GM23338 (cell line): Measurements from ENCODE around the gene FILIP1L. TPM values are rescaled to one million over a fixed set of nuclear protein-coding genes. Genes with fewer than 3 reads are reported as not detected.

ENCODE experiments used
- ATAC-seq: fragments of 200-7000 bp; cut with Tn5 transposase; 3 replicates; pipeline ENCODE4 v1.9.1; 2020
- DNase-seq: peaks from one replicate; pipeline ENCODE4 v3.0.0-alpha.2; 2015; ENCODE audit warnings: low spot score
- H2AFZ ChIP-seq: fragments of 200-600 bp; sonication (generic); 2 replicates; pipeline ENCODE4 v1.8.0; 2016; ENCODE audit warnings: antibody characterized with exemption, mild to moderate bottlenecking, moderate library complexity
- H3F3A ChIP-seq: fragments of 200-600 bp; sonication (generic); replicated peaks from 2 replicates; pipeline ENCODE4 v1.8.0; 2017; ENCODE audit warnings: antibody characterized with exemption, mixed run types, low read depth
- H3K27ac ChIP-seq: fragments of 200-600 bp; sonication (generic); 2 replicates; pipeline ENCODE4 v1.6.1; 2016; ENCODE audit warnings: low read depth
- H3K27me3 ChIP-seq: fragments of 200-600 bp; sonication (generic); 2 replicates; pipeline ENCODE4 v1.8.0; 2016; ENCODE audit warnings: mild to moderate bottlenecking, mixed run types, moderate library complexity; ENCODE audit not compliant: insufficient read depth
- H3K36me3 ChIP-seq: fragments of 200-600 bp; sonication (generic); 2 replicates; pipeline ENCODE4 v1.8.0; 2016; ENCODE audit warnings: mild to moderate bottlenecking; ENCODE audit not compliant: insufficient read depth
- H3K4me1 ChIP-seq: fragments of 200-600 bp; sonication (generic); 2 replicates; pipeline ENCODE4 v1.8.0; 2016; ENCODE audit warnings: mild to moderate bottlenecking, moderate library complexity; ENCODE audit not compliant: insufficient read depth
- H3K4me2 ChIP-seq: fragments of 200-600 bp; sonication (generic); 2 replicates; pipeline ENCODE4 v1.7.1; 2017; ENCODE audit warnings: mixed run types
- H3K4me3 ChIP-seq: fragments of 200-600 bp; sonication (generic); 2 replicates; pipeline ENCODE4 v1.6.1; 2016; ENCODE audit warnings: mixed run types
- H3K79me2 ChIP-seq: fragments of 200-600 bp; sonication (generic); replicated peaks from 2 replicates; pipeline ENCODE4 v1.8.0; 2017; ENCODE audit warnings: mild to moderate bottlenecking; ENCODE audit not compliant: insufficient read depth
- H3K9me2 ChIP-seq: fragments of 200-600 bp; sonication (generic); 2 replicates; pipeline ENCODE4 v1.8.0; 2017; ENCODE audit not compliant: insufficient read depth
- H4K20me1 ChIP-seq: fragments of 200-600 bp; sonication (generic); replicated peaks from 2 replicates; pipeline ENCODE4 v1.8.0; 2017; ENCODE audit warnings: mild to moderate bottlenecking; ENCODE audit not compliant: insufficient read depth
- H3K27ac Mint-ChIP-seq: 2 replicates; pipeline ENCODE4 v1.8.0; 2020; ENCODE audit warnings: inconsistent platforms, mild to moderate bottlenecking, moderate library complexity, mixed read lengths
- H3K27me3 Mint-ChIP-seq: 3 replicates; pipeline ENCODE4 v1.8.0; 2022; ENCODE audit warnings: low read depth, mild to moderate bottlenecking, moderate library complexity, mixed read lengths, inconsistent platforms; ENCODE audit not compliant: insufficient read depth, poor library complexity
- H3K36me3 Mint-ChIP-seq: 3 replicates; pipeline ENCODE4 v1.8.0; 2021; ENCODE audit warnings: low read depth, mild to moderate bottlenecking, inconsistent platforms, moderate library complexity, mixed read lengths
- H3K4me1 Mint-ChIP-seq: 3 replicates; pipeline ENCODE4 v1.8.0; 2020; ENCODE audit warnings: mild to moderate bottlenecking, inconsistent platforms, mixed read lengths
- H3K4me3 Mint-ChIP-seq: 3 replicates; pipeline ENCODE4 v1.8.0; 2021; ENCODE audit warnings: moderate library complexity, mild to moderate bottlenecking, inconsistent platforms, mixed read lengths
- H3K9me3 Mint-ChIP-seq: 3 replicates; pipeline ENCODE4 v1.8.0; 2020; ENCODE audit warnings: moderate library complexity, mild to moderate bottlenecking, inconsistent platforms, mixed read lengths
- CREB1 ChIP-seq: fragments of 250-450 bp; sonication (Bioruptor Pico); IDR thresholded peaks from 2 replicates; pipeline ENCODE4 v1.5.0; 2020; ENCODE audit warnings: low read depth, mild to moderate bottlenecking, moderate library complexity
- EZH2 ChIP-seq: fragments of 200-600 bp; sonication (generic); IDR thresholded peaks from one replicate; pipeline ENCODE4 v1.8.0; 2017; ENCODE audit warnings: antibody characterized with exemption, mild to moderate bottlenecking, low read depth; ENCODE audit not compliant: unreplicated experiment
- EZH2phosphoT487 ChIP-seq: fragments of 200-600 bp; sonication (generic); IDR thresholded peaks from one replicate; pipeline ENCODE4 v1.8.1; 2018; ENCODE audit warnings: antibody characterized with exemption; ENCODE audit not compliant: unreplicated experiment
- JUNB ChIP-seq: IDR thresholded peaks from one replicate; pipeline ENCODE4 v1.6.1; 2016; ENCODE audit warnings: antibody characterized with exemption; ENCODE audit not compliant: unreplicated experiment
- NANOG ChIP-seq: IDR thresholded peaks from 2 replicates; pipeline ENCODE4 v1.6.1; 2016; ENCODE audit warnings: antibody characterized with exemption, borderline replicate concordance
- POLR2AphosphoS5 ChIP-seq: IDR thresholded peaks from 2 replicates; pipeline ENCODE4 v1.6.1; 2016; ENCODE audit warnings: antibody characterized with exemption, low read depth
- STAT1 ChIP-seq: IDR thresholded peaks from one replicate; pipeline ENCODE4 v1.6.1; 2016; ENCODE audit warnings: antibody characterized with exemption; ENCODE audit not compliant: unreplicated experiment
- ZNF114 ChIP-seq: fragments of 250-450 bp; sonication (Bioruptor Pico); IDR thresholded peaks from 2 replicates; pipeline ENCODE4 v1.5.0; 2020; ENCODE audit warnings: mild to moderate bottlenecking, moderate library complexity
- ZNF331 ChIP-seq: fragments of 250-450 bp; sonication (Bioruptor Pico); IDR thresholded peaks from 2 replicates; pipeline ENCODE4 v1.5.0; 2020; ENCODE audit warnings: low read depth, mild to moderate bottlenecking, moderate library complexity
- polyA plus RNA-seq: library from polyadenylated mRNA; unstranded; fragments of >200 nt; fragmentation: Nextera tagmentation; extraction: Ambion mirVana; gene quantifications from 2 replicates; pipeline ENCODE4 v1.2.1, GENCODE V29; 2016
- total RNA-seq: library from RNA; depleted of rRNA; stranded (reverse); fragments of >200 nt; shearing (Covaris generic); gene quantifications from 2 replicates; pipeline ENCODE4 v1.2.3, GENCODE V29; 2014
- TF ChIP-seq, protein P1 (sequence below): IDR thresholded peaks from 2 replicates; pipeline ENCODE4 v1.6.1; 2016; ENCODE audit warnings: antibody characterized with exemption
- TF ChIP-seq, protein P2 (sequence below): fragments of 250-450 bp; sonication (Bioruptor Pico); IDR thresholded peaks from 2 replicates; pipeline ENCODE4 v1.5.0; 2020; ENCODE audit warnings: mild to moderate bottlenecking, moderate library complexity
- TF ChIP-seq, protein P3 (sequence below): IDR thresholded peaks from one replicate; pipeline ENCODE4 v1.6.1; 2018; ENCODE audit warnings: antibody characterized with exemption; ENCODE audit not compliant: unreplicated experiment
- TF ChIP-seq, protein P4 (sequence below), 2 experiments: fragments of 200-600 bp in 1 of 2; sonication (generic) in 1 of 2; conservative IDR thresholded peaks; 2 replicates each; pipeline versions ENCODE4 v1.5.1 to v1.6.1; 2016 to 2017; ENCODE audit warnings: antibody characterized with exemption in 2 of 2, low read depth in 2 of 2, mild to moderate bottlenecking in 2 of 2, moderate library complexity in 1 of 2

FILIP1L gene
- total and polyA plus RNA-seq, 2 experiments from 2014 or later: 1.6 TPM; not detected in 1

DNA sequence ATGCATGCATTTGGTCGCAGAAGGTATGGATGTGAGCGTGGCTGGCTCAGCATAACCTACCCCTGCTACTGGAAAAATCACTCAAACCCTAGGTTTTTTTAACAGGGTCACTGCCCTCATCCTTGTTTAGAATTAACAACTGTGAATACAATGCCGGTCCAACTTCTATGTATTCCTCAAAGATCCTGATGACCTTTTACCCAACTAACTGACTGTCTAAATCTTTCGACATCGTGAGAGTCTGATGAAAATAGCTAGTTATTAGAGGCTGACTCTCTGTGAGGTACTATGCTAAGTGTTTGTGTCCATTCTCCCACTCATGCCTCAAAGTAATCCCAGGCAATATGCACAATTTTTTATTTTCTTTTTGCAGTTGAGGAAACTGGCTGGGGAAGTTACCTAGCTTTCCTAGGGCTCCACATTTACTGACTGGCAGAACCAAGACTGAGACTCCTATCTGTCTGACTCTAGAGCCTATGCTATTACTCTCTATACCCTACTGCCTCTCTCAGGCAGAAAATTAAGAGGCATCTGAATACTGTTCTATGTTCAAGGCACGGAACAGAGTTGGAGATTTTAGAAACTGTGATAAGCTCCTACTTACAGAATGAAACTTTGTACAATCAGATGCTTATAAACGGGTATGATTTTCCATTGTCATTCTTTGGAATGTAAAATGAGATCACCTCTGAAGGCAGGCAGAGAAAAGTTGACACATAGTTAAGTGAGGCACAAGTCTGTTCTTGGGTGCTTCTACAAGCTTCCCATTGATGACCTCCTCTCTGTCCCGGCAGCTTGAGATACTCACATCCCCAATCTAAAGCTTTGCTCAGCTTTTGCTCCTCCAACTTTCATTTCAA lies 56.4 kb downstream of the FILIP1L start:
- no peaks in the 10 kb centered on the region; the same call in 2 of the 3 replicates for H3K36me3 Mint-ChIP-seq
- no peak overlapping the region for H3K4me3 Mint-ChIP-seq
- Histone ChIP-seq H3K36me3 (no peaks in the 10 kb centered on the region), H3K9me2 (no peaks in the 10 kb centered on the region), H2AFZ (no peak overlapping the region), H3K27ac (no peak overlapping the region), H3K27me3 (no peaks in the 10 kb centered on the region), H3K4me3 (no peak overlapping the region), H4K20me1 (no peaks in the 10 kb centered on the region), H3K4me2 (no peak overlapping the region), H3F3A (no peaks in the 10 kb centered on the region), H3K4me1 (peaks cover 9% of the 10 kb centered on the region), H3K79me2 (no peaks in the 10 kb centered on the region)
- 0 out of 3 replicates have a peak, but pooled peaks cover 2% of the 10 kb centered on the region for H3K9me3 Mint-ChIP-seq
- ATAC-seq (no peak), DNase-seq (no peak)
- H3K27ac Mint-ChIP-seq: no peak overlapping the region
- peaks cover 15% of the 10 kb centered on the region for H3K4me1 Mint-ChIP-seq
- no peak for TF ChIP-seq STAT1
- TF ChIP-seq EZH2: no peak
- TF ChIP-seq EZH2phosphoT487: no peak
- TF ChIP-seq JUNB: no peak
- no peak for TF ChIP-seq POLR2AphosphoS5
- TF ChIP-seq ZNF114 (CRISPR knock-in tag): no peak
- no peak for TF ChIP-seq ZNF331 (CRISPR knock-in tag)
- TF ChIP-seq, protein P1, sequence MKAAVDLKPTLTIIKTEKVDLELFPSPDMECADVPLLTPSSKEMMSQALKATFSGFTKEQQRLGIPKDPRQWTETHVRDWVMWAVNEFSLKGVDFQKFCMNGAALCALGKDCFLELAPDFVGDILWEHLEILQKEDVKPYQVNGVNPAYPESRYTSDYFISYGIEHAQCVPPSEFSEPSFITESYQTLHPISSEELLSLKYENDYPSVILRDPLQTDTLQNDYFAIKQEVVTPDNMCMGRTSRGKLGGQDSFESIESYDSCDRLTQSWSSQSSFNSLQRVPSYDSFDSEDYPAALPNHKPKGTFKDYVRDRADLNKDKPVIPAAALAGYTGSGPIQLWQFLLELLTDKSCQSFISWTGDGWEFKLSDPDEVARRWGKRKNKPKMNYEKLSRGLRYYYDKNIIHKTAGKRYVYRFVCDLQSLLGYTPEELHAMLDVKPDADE: no peak
- no peak for TF ChIP-seq NANOG
- TF ChIP-seq, protein P2, sequence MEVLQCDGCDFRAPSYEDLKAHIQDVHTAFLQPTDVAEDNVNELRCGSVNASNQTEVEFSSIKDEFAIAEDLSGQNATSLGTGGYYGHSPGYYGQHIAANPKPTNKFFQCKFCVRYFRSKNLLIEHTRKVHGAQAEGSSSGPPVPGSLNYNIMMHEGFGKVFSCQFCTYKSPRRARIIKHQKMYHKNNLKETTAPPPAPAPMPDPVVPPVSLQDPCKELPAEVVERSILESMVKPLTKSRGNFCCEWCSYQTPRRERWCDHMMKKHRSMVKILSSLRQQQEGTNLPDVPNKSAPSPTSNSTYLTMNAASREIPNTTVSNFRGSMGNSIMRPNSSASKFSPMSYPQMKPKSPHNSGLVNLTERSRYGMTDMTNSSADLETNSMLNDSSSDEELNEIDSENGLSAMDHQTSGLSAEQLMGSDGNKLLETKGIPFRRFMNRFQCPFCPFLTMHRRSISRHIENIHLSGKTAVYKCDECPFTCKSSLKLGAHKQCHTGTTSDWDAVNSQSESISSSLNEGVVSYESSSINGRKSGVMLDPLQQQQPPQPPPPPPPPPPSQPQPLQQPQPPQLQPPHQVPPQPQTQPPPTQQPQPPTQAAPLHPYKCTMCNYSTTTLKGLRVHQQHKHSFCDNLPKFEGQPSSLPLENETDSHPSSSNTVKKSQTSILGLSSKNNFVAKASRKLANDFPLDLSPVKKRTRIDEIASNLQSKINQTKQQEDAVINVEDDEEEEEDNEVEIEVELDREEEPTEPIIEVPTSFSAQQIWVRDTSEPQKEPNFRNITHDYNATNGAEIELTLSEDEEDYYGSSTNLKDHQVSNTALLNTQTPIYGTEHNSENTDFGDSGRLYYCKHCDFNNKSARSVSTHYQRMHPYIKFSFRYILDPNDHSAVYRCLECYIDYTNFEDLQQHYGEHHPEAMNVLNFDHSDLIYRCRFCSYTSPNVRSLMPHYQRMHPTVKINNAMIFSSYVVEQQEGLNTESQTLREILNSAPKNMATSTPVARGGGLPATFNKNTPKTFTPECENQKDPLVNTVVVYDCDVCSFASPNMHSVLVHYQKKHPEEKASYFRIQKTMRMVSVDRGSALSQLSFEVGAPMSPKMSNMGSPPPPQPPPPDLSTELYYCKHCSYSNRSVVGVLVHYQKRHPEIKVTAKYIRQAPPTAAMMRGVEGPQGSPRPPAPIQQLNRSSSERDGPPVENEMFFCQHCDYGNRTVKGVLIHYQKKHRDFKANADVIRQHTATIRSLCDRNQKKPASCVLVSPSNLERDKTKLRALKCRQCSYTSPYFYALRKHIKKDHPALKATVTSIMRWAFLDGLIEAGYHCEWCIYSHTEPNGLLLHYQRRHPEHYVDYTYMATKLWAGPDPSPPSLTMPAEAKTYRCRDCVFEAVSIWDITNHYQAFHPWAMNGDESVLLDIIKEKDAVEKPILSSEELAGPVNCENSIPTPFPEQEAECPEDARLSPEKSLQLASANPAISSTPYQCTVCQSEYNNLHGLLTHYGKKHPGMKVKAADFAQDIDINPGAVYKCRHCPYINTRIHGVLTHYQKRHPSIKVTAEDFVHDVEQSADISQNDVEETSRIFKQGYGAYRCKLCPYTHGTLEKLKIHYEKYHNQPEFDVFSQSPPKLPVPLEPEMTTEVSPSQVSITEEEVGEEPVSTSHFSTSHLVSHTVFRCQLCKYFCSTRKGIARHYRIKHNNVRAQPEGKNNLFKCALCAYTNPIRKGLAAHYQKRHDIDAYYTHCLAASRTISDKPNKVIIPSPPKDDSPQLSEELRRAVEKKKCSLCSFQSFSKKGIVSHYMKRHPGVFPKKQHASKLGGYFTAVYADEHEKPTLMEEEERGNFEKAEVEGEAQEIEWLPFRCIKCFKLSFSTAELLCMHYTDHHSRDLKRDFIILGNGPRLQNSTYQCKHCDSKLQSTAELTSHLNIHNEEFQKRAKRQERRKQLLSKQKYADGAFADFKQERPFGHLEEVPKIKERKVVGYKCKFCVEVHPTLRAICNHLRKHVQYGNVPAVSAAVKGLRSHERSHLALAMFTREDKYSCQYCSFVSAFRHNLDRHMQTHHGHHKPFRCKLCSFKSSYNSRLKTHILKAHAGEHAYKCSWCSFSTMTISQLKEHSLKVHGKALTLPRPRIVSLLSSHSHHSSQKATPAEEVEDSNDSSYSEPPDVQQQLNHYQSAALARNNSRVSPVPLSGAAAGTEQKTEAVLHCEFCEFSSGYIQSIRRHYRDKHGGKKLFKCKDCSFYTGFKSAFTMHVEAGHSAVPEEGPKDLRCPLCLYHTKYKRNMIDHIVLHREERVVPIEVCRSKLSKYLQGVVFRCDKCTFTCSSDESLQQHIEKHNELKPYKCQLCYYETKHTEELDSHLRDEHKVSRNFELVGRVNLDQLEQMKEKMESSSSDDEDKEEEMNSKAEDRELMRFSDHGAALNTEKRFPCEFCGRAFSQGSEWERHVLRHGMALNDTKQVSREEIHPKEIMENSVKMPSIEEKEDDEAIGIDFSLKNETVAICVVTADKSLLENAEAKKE (CRISPR knock-in tag): no peak
- no peak for TF ChIP-seq CREB1
- TF ChIP-seq, protein P3, sequence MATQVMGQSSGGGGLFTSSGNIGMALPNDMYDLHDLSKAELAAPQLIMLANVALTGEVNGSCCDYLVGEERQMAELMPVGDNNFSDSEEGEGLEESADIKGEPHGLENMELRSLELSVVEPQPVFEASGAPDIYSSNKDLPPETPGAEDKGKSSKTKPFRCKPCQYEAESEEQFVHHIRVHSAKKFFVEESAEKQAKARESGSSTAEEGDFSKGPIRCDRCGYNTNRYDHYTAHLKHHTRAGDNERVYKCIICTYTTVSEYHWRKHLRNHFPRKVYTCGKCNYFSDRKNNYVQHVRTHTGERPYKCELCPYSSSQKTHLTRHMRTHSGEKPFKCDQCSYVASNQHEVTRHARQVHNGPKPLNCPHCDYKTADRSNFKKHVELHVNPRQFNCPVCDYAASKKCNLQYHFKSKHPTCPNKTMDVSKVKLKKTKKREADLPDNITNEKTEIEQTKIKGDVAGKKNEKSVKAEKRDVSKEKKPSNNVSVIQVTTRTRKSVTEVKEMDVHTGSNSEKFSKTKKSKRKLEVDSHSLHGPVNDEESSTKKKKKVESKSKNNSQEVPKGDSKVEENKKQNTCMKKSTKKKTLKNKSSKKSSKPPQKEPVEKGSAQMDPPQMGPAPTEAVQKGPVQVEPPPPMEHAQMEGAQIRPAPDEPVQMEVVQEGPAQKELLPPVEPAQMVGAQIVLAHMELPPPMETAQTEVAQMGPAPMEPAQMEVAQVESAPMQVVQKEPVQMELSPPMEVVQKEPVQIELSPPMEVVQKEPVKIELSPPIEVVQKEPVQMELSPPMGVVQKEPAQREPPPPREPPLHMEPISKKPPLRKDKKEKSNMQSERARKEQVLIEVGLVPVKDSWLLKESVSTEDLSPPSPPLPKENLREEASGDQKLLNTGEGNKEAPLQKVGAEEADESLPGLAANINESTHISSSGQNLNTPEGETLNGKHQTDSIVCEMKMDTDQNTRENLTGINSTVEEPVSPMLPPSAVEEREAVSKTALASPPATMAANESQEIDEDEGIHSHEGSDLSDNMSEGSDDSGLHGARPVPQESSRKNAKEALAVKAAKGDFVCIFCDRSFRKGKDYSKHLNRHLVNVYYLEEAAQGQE: no peak
- TF ChIP-seq, protein P4, sequence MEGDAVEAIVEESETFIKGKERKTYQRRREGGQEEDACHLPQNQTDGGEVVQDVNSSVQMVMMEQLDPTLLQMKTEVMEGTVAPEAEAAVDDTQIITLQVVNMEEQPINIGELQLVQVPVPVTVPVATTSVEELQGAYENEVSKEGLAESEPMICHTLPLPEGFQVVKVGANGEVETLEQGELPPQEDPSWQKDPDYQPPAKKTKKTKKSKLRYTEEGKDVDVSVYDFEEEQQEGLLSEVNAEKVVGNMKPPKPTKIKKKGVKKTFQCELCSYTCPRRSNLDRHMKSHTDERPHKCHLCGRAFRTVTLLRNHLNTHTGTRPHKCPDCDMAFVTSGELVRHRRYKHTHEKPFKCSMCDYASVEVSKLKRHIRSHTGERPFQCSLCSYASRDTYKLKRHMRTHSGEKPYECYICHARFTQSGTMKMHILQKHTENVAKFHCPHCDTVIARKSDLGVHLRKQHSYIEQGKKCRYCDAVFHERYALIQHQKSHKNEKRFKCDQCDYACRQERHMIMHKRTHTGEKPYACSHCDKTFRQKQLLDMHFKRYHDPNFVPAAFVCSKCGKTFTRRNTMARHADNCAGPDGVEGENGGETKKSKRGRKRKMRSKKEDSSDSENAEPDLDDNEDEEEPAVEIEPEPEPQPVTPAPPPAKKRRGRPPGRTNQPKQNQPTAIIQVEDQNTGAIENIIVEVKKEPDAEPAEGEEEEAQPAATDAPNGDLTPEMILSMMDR (conservative IDR thresholded peaks at IDR 0.05; ENCODE audit: low read depth in 2 of 2): no peak
- H3K27me3 Mint-ChIP-seq: peaks cover 3% of the 10 kb centered on the region
